Activated CD4-positive, alpha-beta T cell treated with anti-CD3 and anti-CD28 coated beads, Interleukin-2, amount 10 ng/mL, durations not matched to agents 7 days and 5 days (primary cell): Measurements from ENCODE around the gene HSPA14. TPM values are rescaled to one million over a fixed set of nuclear protein-coding genes. Genes with fewer than 3 reads are reported as not detected.
"Not testable (repeated sequence)": the region's sequence is repeated elsewhere in the genome, so short reads cannot be mapped to it uniquely, and the experiment has no call there.

ENCODE experiments used
- CTCF ChIA-PET: fragments of 350-600 bp; sonication (Branson Sonifier 250); formaldehyde crosslinking; loops from one replicate; lab custom pipeline; 2021; ENCODE audit warnings: antibody characterized with exemption; lab: Charles Lee
- POLR2A ChIA-PET: fragments of 350-600 bp; sonication (Branson Sonifier 250); formaldehyde crosslinking; loops from one replicate; lab custom pipeline; 2021; ENCODE audit warnings: antibody characterized with exemption; lab: Charles Lee
- DNase-seq: peaks from one replicate; pipeline ENCODE4 v3.0.0-alpha.2; 2020
- H3K27ac Mint-ChIP-seq: one replicate; pipeline ENCODE4 v1.8.0; 2021; ENCODE audit warnings: mild to moderate bottlenecking, moderate library complexity, mixed read lengths
- H3K27me3 Mint-ChIP-seq: one replicate; pipeline ENCODE4 v1.8.0; 2021; ENCODE audit warnings: mixed read lengths
- H3K36me3 Mint-ChIP-seq: one replicate; pipeline ENCODE4 v1.8.0; 2021; ENCODE audit warnings: low read depth, mixed read lengths
- H3K4me1 Mint-ChIP-seq: one replicate; pipeline ENCODE4 v1.8.0; 2021; ENCODE audit warnings: mixed read lengths
- H3K4me3 Mint-ChIP-seq: one replicate; pipeline ENCODE4 v1.8.0; 2021; ENCODE audit warnings: mild to moderate bottlenecking, moderate library complexity, mixed read lengths
- H3K9me3 Mint-ChIP-seq: one replicate; pipeline ENCODE4 v1.8.0; 2021; ENCODE audit warnings: mixed read lengths
- total RNA-seq, 2 experiments: library from RNA; stranded (reverse); gene quantifications; one replicate each; pipeline ENCODE4 v1.2.3, GENCODE V29; 2021

HSPA14 gene
- total RNA-seq, 2 experiments from 2014 or later = 24.6 to 26.8 TPM

DNA sequence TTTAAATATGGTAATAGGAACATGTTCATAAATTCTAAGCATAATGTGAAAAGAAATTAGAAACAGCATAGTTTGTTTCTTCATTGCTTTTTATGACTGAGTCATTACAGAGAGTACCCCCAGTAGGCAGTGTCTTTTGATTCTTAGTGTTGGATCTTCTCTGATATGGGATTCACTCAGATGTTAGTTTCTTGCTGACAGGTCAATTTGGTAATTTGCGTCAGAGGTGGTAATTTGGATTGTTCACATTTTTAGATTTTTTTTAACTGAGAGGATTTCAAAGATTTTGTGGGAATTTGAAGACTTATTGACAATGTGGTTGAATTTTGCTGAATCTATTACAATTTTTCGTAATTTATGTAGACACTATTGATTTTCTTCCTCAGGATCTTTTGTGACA is 2.1 kb downstream of the HSPA14 start:
- POLR2A ChIA-PET = no interaction called here

DNA sequence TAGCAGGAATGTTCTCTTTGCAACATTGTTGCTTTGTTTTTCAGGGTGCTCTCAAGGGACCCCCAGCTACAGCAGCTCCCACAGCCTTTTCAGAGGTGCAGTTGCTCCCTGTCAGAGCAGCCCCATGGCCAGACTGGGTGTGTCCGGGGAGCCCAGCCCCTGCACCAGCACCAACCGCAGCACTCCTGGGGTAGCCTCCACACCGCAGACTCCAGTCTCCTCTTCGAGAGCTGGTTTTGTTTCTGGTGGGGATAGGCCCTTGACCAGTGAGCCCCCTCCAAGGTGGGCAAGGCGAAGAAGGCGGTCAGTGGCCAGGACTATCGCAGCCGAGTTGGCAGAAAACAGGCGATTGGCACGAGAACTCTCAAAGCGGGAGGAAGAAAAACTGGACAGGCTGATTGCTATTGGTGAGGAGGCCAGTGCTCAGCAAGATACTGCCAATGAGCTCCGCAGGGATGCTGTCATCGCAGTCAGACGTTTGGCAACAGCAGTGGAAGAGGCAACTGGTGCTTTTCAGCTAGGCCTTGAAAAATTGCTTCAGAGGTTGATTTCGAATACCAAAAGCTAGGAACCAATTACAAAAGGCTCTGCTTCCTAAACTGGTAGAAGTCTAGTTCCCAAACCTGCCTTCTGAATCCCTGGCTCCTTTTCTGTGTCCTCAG is 5.4 kb downstream of the HSPA14 start:
- Mint-ChIP-seq H3K36me3 (peaks cover 47% of the 10 kb centered on the region), H3K4me3 (no peak overlapping the region), H3K27me3 (no peaks in the 10 kb centered on the region), H3K27ac (no peak overlapping the region), H3K4me1 (peaks cover 23% of the 10 kb centered on the region), H3K9me3 (no peaks in the 10 kb centered on the region)
- CTCF ChIA-PET = interaction anchor here (0.8 to 1.1 kb wide), 2 partner anchors 16 to 19 kb away, joined by 3 to 4 read pairs; no protein-coding TSS in a partner anchor
- POLR2A ChIA-PET = interaction anchor here (0.5 kb wide), 1 partner anchor 19 kb away, joined by 5 read pairs; no protein-coding TSS in a partner anchor
- no peak for DNase-seq

More for the DNA sequence above, 2.1 kb downstream of the HSPA14 start:
- no peaks in the 10 kb centered on the region for H3K27me3 Mint-ChIP-seq
- no peaks in the 10 kb centered on the region for H3K9me3 Mint-ChIP-seq
- H3K4me3 Mint-ChIP-seq = peak overlapping the region; percentile 33
- no peak for DNase-seq
- peaks cover 42% of the 10 kb centered on the region for H3K36me3 Mint-ChIP-seq
- peak overlapping the region; percentile 16 for H3K27ac Mint-ChIP-seq
- H3K4me1 Mint-ChIP-seq = peaks cover 28% of the 10 kb centered on the region
- CTCF ChIA-PET = no interaction called here

- Mint-ChIP-seq H3K27ac (no peak overlapping the region), H3K27me3 (no peaks in the 10 kb centered on the region), H3K36me3 (peaks cover 49% of the 10 kb centered on the region), H3K4me3 (no peak overlapping the region), H3K4me1 (peaks cover 13% of the 10 kb centered on the region), H3K9me3 (no peaks in the 10 kb centered on the region)
- ChIA-PET CTCF (no interaction called here), POLR2A (no interaction called here)
- DNase-seq = no peak
Measured at GRCh38 chr10:14844948-14845347, 6.8 kb downstream of the HSPA14 start.

GRCh38 chr10:14852236-14852635 is 14.1 kb downstream of the HSPA14 start:
- no peak for DNase-seq
- peaks cover 37% of the 10 kb centered on the region for H3K36me3 Mint-ChIP-seq
- H3K4me1 Mint-ChIP-seq = no peaks in the 10 kb centered on the region
- no peak overlapping the region for H3K27ac Mint-ChIP-seq
- no peaks in the 10 kb centered on the region for H3K9me3 Mint-ChIP-seq
- no peaks in the 10 kb centered on the region for H3K27me3 Mint-ChIP-seq
- CTCF ChIA-PET = interaction anchor here (2.3 kb wide), 1 partner anchor 14 kb away, joined by 5 read pairs; the partner anchor contains the start of genes CDNF, HSPA14 and MSANTD7
- POLR2A ChIA-PET = no interaction called here
- H3K4me3 Mint-ChIP-seq = no peak overlapping the region

GRCh38 chr10:14855453-14855852 is 17.3 kb downstream of the HSPA14 start:
- H3K4me1 Mint-ChIP-seq = no peaks in the 10 kb centered on the region
- H3K4me3 Mint-ChIP-seq = no peak overlapping the region
- ChIA-PET POLR2A (no interaction called here), CTCF (no interaction called here)
- H3K9me3 Mint-ChIP-seq = no peaks in the 10 kb centered on the region
- H3K27me3 Mint-ChIP-seq = no peaks in the 10 kb centered on the region
- H3K36me3 Mint-ChIP-seq = peaks cover 40% of the 10 kb centered on the region
- H3K27ac Mint-ChIP-seq = no peak overlapping the region
- no peak for DNase-seq

- DNase-seq = no peak
- Mint-ChIP-seq H3K9me3 (no peaks in the 10 kb centered on the region), H3K4me1 (no peaks in the 10 kb centered on the region), H3K27me3 (no peaks in the 10 kb centered on the region), H3K4me3 (no peak overlapping the region), H3K36me3 (peaks cover 40% of the 10 kb centered on the region), H3K27ac (no peak overlapping the region)
- CTCF ChIA-PET = interaction anchor here (1.4 kb wide), 1 partner anchor 15 kb away, joined by 4 read pairs; no protein-coding TSS in a partner anchor
- POLR2A ChIA-PET = no interaction called here
Measured at GRCh38 chr10:14858338-14858960, 20.3 kb downstream of the HSPA14 start.

DNA sequence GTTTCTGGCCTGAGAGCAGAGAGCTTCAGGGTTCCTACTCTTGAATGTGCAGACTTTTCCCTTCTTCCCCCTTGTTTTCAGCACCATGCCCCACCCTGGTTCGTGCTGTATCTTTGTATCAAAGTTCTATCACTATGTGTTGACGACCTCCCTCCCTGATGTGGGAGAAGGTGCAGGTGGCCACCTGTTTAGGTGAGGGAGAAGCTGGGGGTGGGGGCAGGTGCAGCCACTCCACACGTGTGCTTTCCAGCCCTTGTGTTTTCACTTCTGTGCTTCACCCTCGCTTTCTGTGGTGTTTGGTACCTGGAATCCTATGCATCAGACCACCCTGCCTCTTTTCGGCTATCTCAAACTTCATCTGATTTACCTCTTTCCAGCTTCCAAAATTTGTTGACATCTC is 20.9 kb downstream of the HSPA14 start:
- ChIA-PET POLR2A (no interaction called here), CTCF (interaction anchor here (1.4 kb wide), 1 partner anchor 16 kb away, joined by 4 read pairs; no protein-coding TSS in a partner anchor)
- H3K36me3 Mint-ChIP-seq = peaks cover 42% of the 10 kb centered on the region
- H3K27me3 Mint-ChIP-seq = no peaks in the 10 kb centered on the region
- H3K4me1 Mint-ChIP-seq = no peaks in the 10 kb centered on the region
- H3K4me3 Mint-ChIP-seq = no peak overlapping the region
- H3K27ac Mint-ChIP-seq = no peak overlapping the region
- H3K9me3 Mint-ChIP-seq = no peaks in the 10 kb centered on the region
- DNase-seq = no peak

DNA sequence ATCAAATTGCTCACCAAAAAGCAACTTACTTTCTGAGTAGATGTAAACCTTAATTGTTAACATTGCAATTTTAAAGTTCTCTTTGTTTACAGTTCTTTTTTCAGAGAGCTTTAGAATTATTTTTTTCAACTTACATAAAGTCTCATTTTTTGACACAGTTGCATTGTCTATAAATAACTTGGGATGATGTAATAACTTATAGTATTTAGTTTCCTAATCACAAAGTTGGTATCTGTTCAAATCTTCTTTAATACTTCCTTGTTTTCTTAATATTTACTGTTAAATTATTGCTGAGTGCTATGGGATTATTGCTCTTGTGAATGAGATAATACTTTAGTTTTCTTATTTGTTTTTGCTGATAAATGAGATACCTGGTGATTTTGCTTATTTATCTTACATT is 21.7 kb downstream of the HSPA14 start:
- no peak for DNase-seq
- Mint-ChIP-seq H3K4me1 (no peaks in the 10 kb centered on the region), H3K9me3 (no peaks in the 10 kb centered on the region), H3K27ac (no peak overlapping the region), H3K36me3 (peaks cover 42% of the 10 kb centered on the region), H3K4me3 (no peak overlapping the region), H3K27me3 (no peaks in the 10 kb centered on the region)
- ChIA-PET POLR2A (no interaction called here), CTCF (interaction anchor here (1.4 to 1.6 kb wide), 2 partner anchors 16 to 22 kb away, joined by 4 to 5 read pairs; no protein-coding TSS in a partner anchor)

- POLR2A ChIA-PET = no interaction called here
- CTCF ChIA-PET = interaction anchor here (1.6 kb wide), 1 partner anchor 21 kb away, joined by 5 read pairs; no protein-coding TSS in a partner anchor
- no peaks in the 10 kb centered on the region for H3K27me3 Mint-ChIP-seq
- DNase-seq = no peak
- H3K4me1 Mint-ChIP-seq = no peaks in the 10 kb centered on the region
- H3K4me3 Mint-ChIP-seq = no peak overlapping the region
- H3K36me3 Mint-ChIP-seq = peaks cover 45% of the 10 kb centered on the region
- peak overlapping the region; percentile 12 for H3K27ac Mint-ChIP-seq
- no peaks in the 10 kb centered on the region for H3K9me3 Mint-ChIP-seq
Measured at GRCh38 chr10:14860791-14861190, 22.7 kb downstream of the HSPA14 start.

DNA sequence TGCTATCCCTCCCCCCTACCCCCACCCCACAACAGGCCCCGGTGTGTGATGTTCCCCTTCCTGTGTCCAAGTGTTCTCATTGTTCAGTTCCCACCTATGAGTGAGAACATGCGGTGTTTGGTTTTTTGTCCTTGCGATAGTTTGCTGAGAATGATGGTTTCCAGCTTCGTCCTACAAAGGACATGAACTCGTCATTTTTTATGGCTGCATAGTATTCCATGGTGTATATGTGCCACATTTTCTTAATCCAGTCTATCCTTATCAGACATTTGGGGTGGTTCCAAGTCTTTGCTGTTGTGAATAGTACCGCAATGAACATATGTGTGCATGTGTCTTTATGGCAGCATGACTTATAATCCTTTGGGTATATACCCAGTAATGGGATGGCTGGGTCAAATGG is 26.4 kb downstream of the HSPA14 start:
- H3K27ac Mint-ChIP-seq, H3K27me3 Mint-ChIP-seq, CTCF ChIA-PET, DNase-seq, H3K9me3 Mint-ChIP-seq, H3K4me3 Mint-ChIP-seq, POLR2A ChIA-PET, H3K4me1 Mint-ChIP-seq: not testable (repeated sequence)
- peaks cover 50% of the 10 kb centered on the region for H3K36me3 Mint-ChIP-seq

GRCh38 chr10:14864871-14865270 is 26.8 kb downstream of the HSPA14 start:
- POLR2A ChIA-PET, H3K4me1 Mint-ChIP-seq, CTCF ChIA-PET, H3K27ac Mint-ChIP-seq, H3K9me3 Mint-ChIP-seq, H3K4me3 Mint-ChIP-seq, DNase-seq, H3K27me3 Mint-ChIP-seq: not testable (repeated sequence)
- peaks cover 54% of the 10 kb centered on the region for H3K36me3 Mint-ChIP-seq

- no peak overlapping the region for H3K4me3 Mint-ChIP-seq
- CTCF ChIA-PET = interaction anchor here (1.4 kb wide), 1 partner anchor 10 kb away, joined by 3 read pairs; no protein-coding TSS in a partner anchor
- H3K9me3 Mint-ChIP-seq = no peaks in the 10 kb centered on the region
- H3K4me1 Mint-ChIP-seq = peaks cover 24% of the 10 kb centered on the region
- DNase-seq = no peak
- POLR2A ChIA-PET = no interaction called here
- peaks cover 18% of the 10 kb centered on the region for H3K36me3 Mint-ChIP-seq
- H3K27ac Mint-ChIP-seq = no peak overlapping the region
- H3K27me3 Mint-ChIP-seq = no peaks in the 10 kb centered on the region
Measured at GRCh38 chr10:14873090-14873760, 35.1 kb downstream of the HSPA14 start.

DNA sequence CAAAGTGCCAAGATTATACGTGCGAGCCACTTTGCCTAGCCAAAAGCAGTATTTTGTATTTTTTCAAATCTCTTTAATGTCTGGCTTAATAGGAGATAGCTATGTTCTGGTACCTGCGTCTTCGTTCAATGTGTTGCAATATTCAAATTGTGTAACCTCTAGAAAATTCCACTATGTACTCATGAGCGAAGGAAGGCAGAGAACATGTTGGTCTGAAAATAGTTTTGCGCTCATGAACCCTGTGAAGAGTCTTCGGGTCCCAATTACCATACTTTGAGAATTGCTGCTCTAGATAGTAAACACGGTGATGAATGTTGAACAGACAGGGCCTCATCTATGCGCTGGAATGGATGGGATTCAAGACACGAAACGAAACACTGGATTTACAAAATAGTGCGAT is 37.8 kb downstream of the HSPA14 start:
- Mint-ChIP-seq H3K27ac (no peak overlapping the region), H3K9me3 (no peaks in the 10 kb centered on the region), H3K27me3 (no peaks in the 10 kb centered on the region), H3K36me3 (peaks cover 4% of the 10 kb centered on the region), H3K4me1 (peaks cover 39% of the 10 kb centered on the region), H3K4me3 (no peak overlapping the region)
- POLR2A ChIA-PET = no interaction called here
- no peak for DNase-seq
- CTCF ChIA-PET = no interaction called here
